GM18508 (cell line): ENCODE measurements around the gene AGBL3.
"Not testable (repeated sequence)": the region's sequence is repeated elsewhere in the genome, so short reads cannot be mapped to it uniquely, and the experiment has no call there.

Experiments
- ATAC-seq: cut with Tn5 transposase; IDR thresholded peaks from one replicate; pipeline ENCODE4 v1.9.1; 2021; ENCODE audit warnings: moderate number of reproducible peaks; ENCODE audit not compliant: insufficient read depth, unreplicated experiment

The AGBL3 gene

DNA sequence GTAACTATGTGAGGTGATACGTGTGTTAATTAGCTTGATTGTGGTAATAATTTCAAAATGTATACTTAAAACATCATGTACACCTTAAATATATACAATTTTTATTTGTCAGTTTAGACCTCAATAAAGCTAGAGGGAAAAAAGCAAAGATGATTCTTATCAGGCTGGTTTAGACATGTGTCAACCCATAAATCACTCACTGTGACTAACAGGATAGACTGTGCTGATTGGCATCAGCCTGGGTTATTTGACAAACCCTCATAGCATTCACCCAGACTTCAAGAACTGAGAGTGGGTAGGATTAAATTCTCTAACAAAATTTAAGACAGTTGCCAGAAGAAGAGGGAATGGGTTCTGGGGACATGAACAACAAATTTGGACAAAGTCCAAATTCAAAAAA lies 87.8 kb downstream of the AGBL3 start:
- no peak for ATAC-seq

DNA sequence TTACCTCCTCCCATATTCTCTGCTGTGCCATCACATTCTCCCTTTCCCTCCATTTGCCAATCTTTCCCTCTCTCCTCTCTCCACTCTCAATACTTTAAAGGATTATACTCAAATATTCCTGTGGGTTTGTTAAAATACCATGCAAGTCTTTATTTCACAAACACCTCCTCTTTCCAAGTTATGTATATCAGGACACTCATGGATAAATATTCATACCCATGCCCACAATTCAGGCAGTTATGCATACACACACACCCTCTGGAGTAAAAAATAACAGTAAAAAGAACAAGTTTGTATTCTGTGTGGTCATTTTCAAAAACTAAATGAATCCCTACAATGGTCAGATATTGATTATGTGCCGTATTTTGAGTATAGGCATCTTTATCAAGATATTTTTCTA lies 88.2 kb downstream of the AGBL3 start:
- no peak for ATAC-seq

DNA sequence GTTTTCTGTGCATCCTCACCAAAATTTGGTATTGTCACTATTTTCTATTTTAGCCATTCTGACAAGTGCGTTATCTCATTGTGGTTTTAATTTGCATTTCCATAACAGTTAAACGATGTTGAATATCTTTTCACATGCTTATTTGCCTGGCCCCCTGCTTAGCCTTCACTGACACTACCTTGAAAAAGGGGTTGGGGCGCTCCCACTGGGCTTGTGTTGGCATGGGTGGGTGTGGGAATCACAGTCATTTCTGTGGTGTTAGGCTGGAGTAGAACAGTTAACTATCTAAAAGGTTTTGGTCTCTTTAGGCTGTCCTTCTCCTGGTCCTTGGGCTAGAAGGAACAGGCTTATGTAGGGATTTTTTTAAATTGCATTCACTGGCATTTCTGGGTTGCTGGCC lies 89.4 kb downstream of the AGBL3 start:
- ATAC-seq = no peak

DNA sequence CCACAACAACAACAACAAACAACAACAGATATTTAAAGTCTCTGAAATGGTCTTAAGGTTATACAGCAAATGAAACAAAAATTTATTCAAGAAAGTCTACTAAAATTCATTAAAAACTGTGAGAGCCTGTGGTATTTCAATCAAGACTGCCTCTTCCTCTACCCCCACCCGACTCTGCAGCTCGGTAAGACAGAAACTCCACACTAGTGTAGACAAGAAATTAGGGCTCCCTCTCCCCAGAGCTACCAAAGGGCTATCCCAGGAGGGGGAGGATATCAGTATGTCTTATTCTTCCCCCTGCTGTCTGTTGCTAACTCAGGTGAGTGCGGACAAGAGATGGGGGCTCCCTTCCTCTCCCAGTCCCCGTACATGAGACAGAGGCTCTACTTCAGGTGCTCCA lies 90.6 kb downstream of the AGBL3 start:
- no peak for ATAC-seq

DNA sequence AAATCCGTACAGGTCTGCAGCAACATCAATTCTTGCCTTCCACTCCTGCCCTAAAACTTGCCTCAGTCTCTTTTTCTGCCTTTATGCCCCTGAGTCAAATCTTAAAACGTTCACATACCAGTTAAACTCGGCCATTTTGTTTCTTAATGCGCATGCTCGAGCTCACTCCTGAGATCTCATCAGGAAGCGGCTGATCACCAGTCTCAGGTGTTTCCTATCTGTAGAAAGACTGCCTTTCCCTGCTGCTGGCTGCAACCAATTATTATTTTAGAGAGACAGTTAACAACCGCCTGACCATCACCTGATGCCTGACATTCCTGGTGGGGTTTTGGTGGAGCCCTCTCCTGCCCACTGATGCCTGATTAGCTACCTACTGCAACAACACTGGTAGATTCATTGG lies 91.3 kb downstream of the AGBL3 start:
- no peak for ATAC-seq

DNA sequence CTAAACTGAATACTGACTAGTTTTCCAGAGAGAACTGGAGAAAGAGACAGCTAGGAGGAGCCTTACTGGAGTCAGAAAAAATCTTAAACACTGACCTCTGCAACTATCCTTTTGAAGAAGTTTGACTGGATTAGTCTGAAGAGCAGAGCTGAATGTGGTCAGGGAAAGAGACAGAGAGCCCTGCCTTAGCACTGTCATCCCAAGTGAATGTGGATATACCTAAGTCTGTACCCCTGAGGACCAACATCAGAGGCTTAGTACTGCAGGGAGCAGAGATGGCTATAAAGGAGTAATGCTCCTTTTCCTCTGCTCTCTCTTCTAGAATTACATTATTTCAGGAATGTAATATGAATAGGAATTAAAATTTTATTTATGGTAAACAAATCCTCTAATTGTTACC lies 91.7 kb downstream of the AGBL3 start:
- no peak for ATAC-seq

DNA sequence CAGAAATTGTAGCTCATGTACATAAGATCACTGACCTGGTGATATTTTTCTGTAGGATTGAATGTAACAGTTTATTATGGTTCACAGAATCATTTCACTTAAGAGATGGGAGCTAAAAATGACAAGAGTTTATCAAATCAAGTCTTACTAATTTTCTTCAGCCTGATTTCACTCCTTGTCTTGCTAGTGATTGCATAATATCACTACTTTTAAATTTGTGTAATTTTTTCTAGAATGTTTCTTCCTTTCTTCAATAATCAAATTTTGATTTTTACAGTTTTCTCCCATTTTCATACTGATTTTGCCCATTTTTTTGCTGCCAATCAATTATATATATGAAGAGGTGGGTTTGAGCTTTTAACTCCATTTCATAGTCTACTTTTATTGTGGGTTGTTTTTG lies 92.8 kb downstream of the AGBL3 start:
- ATAC-seq = no peak

DNA sequence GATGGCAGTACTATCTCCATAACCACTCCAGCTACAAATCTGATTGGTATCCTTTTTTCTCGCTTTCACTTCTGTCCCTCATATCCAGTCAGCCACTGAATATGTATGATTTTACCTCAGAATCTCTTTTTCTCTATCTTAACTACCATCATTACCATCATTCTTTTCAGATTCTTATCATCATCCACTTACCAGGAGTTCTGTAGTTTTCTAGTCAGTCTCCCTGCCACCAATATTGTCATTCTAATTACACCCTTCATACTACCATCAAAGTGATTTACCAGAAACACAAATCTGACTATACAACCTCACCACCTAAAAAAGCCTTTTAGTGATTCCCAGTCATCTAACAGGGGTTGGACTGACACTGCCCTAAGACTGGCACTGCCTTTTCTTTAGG lies 96.7 kb downstream of the AGBL3 start:
- no peak for ATAC-seq

DNA sequence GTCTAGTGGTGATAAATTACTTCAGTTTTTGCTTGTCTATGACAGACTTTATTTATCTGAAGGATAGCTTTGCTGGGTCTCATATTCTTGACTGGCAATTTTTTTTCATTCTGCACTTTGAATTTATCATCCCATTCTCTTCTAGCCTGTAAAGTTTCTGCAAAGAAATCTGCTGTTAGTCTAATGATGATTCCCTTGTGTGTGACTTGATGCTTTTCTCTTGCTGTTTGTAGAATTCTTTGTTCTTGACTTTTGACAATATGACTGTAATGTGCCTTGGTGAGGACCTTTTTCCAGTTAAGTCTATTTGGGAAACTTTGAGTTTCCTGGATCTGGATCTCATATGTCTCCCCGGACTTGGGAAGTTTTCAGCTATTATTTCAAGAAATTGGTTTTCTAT lies 102.3 kb downstream of the AGBL3 start:
- ATAC-seq = no peak

DNA sequence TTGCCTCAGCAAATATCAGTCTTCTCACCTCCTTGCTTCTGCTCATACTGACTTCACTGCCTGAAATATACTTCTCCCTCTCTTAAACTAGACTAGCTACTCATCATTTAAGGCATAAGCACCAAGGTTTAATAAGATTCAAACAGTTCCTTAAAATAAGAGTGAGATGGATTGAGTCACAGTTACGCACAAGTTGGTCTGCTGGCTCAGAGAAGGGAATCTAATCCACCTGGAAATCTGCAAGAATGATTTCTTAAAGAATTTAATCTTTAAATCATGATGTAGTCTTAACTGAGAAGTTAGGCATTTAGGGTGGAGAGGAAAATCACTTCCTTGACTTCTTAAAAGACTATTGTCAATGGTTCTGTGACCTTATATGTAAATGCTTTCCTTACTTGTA lies 105.4 kb downstream of the AGBL3 start:
- ATAC-seq = no peak

DNA sequence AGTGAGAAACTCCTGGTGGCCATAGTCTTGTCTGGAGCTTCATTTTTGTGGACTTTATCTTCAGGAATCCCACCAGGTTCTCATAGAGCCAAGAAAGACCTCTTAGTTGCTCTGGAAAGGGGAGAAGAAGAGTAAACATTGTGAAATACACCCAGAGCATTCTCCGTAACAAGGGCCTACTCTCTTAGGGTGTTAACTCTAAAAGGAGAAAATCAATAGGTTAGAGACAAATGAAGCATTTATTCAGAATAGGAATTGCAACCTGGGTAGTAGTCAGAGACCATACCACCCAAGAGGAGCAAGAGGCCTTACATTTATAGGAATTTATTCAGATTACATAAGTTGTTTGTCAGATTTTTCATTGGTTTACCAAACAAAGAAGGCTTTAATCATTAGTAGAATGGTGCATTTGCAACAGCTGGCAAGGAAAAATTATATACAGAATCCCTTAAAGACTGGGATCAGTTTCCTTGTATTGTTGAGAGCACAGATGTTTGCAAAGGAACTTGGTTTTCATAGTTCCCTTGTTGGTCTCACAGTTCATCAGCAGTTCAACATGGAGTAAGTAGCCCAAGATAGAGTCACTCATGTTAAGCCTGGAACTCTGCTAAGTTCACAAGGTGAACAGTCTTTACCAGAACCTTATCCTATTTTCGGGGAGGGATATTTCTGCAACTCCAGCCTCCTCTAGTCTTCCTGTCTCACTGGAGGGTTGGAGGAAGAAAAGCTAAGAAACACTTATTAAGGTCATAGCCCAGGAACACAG lies 108.3 kb downstream of the AGBL3 start:
- ATAC-seq = no peak

DNA sequence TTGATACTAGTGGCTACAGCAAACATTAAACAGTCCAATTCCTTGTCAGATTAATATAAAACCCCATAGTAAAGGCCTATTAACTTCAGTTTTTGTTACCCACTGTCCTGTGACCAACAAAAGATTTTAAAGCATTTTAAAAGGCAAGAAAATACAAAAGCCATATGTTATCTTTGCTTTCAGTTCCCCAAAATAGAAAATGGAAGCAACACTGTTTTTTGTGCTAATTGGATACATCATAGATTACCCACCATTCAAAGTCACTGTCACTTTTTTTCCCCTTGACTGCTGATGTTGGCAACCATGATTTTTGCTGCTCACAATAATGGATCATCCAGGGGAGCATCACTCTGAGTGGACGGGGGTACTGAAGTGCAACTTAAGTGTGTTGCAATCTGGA lies 109.1 kb downstream of the AGBL3 start:
- no peak for ATAC-seq

DNA sequence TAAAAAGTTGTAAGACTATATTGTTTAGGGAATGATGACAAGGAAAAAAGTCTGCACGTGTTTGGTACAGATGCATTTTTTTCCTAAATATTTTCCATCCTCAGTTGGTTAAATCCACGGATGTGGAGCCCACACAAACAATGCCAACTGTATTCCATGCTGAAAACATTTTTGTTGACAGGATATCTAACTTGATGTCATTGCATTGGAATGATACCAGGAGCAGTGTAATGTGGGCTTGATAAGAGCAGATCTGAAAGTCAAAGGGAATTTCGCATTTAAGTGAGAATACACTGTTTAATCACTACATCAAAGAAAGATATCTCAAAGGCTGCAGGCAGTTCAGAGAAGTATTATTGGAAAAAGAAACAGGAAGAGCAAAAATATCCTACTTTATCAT lies 112.1 kb downstream of the AGBL3 start:
- no peak for ATAC-seq

DNA sequence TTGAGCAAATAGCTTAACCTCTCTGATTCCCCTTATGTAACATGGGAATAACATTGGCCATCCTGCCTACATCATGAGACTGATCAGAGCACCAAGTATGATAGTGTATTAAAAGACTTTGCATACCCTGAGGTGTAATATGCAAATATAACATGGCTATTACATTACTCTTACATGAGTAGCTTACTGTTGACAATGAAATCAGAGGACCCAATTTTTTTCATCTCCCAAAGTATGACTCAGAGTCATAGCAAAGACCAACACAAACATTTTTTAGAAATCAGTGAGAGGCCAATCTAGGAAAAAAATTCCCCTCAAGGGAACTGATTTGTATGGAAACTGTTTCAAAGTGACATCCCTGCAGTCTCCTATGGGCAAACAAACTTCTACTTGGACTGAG lies 114.5 kb downstream of the AGBL3 start:
- ATAC-seq = no peak

DNA sequence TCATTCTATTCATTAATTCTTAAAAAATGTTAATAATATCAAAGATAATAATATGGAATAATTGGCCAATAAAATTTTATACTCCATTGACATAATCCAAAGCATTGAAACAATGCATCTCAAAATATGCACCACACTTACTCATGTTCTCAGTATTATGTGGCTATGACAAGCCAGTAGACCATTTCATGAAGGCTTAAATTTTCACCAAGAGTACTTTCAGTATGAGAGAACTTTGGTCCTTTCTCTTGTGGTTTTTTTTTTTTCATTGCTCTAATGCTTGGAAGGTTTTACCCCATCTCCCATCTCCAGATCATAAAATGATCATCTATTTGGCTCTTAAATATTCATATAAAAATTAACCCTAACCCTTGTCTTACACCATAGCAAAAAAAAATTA lies 116.1 kb downstream of the AGBL3 start:
- ATAC-seq = peak; percentile 85

DNA sequence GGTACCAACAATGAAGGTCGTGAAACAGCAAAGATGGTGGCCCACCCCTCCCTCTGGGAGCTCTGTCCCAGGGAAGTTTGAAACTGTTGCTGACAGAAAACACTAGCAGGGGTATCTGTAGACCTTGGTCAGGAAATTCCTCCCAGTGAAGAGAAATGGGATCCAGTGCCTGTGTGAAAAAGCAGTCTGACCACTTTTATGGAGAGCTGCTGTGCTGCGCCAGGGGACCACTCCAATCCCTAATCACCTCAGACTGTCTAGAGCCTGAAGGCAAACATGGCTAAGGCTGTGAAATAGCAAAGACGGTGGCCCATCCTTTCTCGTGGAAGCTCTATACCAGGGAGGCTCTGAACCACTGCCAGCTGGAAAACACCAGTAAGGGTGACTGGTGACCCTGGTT lies 123.3 kb downstream of the AGBL3 start:
- no peak for ATAC-seq

DNA sequence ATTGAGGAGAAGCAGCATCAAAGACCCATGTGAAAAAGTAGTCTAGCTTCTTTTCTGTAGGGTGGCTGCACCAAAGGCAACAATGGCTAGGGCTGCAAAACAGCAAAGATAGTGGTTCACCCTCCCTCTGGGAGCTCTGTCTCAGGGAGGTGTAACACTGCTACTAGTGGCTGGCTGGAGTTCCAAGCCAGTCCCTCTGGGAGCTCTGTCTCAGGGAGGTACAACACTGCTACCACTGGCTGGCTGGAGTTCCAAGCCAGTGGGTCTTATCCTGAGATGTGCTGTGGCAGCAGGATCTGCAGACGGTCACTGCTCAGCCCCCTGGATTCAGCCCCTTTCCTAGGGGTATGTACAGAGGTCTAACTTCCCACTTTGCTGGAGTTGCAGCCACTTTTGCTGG lies 123.7 kb downstream of the AGBL3 start:
- no peak for ATAC-seq

DNA sequence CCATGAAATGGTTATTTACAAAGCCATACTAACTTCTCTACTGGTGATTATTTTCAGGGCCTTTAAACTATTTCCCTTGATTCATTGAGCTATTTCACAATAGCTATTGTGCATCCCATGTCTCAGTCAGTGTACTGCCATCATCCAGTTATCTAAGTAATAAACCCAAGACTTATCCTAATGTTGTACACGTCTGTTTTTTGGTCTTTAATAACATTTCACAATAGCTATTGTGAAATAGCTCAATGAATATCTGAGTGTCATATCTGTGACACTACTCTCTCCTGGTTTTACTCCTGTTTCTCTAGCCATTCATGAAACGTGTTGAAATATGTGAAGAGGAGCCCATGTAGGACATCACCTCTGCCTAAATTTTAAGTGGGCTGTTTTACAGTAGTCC lies 125.1 kb downstream of the AGBL3 start:
- ATAC-seq = no peak

DNA sequence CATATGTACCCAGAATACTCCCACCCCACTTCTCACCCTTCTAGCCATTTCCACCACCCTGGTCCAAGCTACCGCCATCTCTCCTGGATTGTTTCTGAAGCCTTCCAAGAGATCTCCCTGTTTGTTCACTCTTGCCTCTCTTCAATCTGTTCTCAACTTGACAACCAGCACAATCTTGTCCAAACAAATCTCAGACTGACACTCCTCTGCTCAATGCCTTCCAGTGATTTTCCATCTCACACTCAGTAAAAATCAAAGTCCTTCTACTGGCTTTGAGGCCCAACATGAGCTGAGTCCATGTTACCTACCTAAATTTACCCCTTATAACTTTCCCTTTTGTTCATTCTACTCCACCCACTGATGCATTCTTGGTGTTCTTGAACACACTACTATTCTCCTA lies 128.3 kb downstream of the AGBL3 start:
- no peak for ATAC-seq

DNA sequence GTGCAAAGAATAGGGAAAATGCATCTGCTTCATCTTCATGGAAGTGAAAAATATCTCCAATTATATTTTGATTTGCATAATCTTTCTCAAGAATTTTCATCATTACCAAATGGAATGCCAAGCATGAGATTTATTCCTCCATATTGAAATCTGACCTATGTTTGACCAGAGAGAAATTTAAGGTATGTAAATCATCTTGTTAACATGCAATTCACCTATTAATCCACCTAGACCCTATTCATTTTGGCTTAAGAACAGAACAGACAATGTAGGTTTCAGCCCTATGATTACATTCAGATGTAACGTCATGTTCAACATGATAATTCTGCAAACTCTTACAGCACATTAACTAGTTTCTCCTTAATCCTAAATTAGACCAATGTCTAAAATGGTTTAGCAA lies 130.8 kb downstream of the AGBL3 start:
- ATAC-seq = no peak

DNA sequence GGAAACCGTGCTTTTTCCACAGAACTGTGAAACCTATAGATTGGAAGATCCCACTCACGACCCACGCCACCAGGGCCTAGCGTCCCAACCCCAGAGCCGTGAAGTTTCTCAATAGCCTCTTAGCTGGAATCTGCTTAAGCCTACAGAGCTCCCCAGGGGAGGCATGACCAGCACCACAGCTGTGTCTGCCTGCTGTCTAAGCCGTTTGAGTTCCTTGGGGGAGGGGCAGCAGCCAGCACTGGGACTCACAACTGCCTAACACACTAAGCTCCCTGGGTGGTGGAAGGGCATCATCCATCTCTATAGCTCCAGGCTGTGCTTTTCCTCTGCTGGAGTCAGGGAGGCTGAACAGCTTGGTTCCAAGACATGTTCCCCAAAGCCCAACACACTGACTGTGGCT lies 135.6 kb downstream of the AGBL3 start:
- ATAC-seq = no peak

DNA sequence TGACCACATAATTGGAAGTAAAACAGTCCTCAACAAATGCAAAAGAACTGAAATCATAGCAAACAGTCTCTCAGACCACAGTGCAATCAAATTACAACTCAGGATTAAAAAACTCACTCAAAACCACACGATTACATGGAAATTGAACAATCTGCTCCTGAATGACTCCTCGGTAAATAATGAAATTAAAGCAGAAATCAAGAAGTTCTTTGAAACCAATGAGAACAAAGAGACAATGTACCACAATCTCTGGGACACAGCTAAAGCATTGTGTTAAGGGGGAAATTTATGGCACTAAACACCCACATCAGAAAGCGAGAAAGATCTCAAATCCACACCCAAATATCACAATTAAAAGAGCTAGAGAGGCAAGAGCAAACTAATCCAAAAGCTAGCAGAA lies 138.3 kb downstream of the AGBL3 start:
- not testable (repeated sequence) for ATAC-seq

DNA sequence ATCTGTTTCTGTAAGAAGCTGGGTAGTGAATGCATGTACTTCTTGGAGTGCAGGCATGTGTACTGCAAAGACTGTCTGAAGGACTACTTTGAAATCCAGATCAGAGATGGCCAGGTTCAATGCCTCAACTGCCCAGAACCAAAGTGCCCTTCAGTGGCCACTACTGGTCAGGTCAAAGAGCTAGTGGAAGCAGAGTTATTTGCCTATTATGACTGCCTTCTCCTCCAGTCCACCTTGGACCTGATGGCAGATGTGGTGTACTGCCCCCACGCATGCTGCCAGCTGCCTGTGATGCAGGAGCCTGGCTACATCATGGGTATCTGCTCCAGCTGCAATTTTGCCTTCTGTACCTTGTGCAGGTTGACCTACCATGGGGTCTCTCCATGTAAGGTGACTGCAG lies 142.6 kb downstream of the AGBL3 start:
- no peak for ATAC-seq
